Upper lobe of right lung (tissue), 1 donor: Measurements from ENCODE around the gene ASTN2. TPM values are rescaled to one million over a fixed set of nuclear protein-coding genes. Genes with fewer than 3 reads are reported as not detected.

Experiments used
- ATAC-seq: fragments of 200-7000 bp; cut with Tn5 transposase; one replicate; pipeline ENCODE4 v1.9.1; 2020; ENCODE audit warnings: mild to moderate bottlenecking, moderate library complexity
- DNase-seq: peaks from one replicate; pipeline ENCODE4 v3.0.0-alpha.2; 2020
- H3K27ac ChIP-seq: fragments of 200-600 bp; one replicate; pipeline ENCODE4 v1.8.0; 2022
- H3K27me3 ChIP-seq: fragments of 200-600 bp; one replicate; pipeline ENCODE4 v1.8.0; 2022; ENCODE audit warnings: mild to moderate bottlenecking
- H3K36me3 ChIP-seq: fragments of 200-600 bp; one replicate; pipeline ENCODE4 v1.8.0; 2022
- H3K4me1 ChIP-seq: fragments of 200-600 bp; one replicate; pipeline ENCODE4 v1.8.0; 2022
- H3K4me3 ChIP-seq: fragments of 200-600 bp; one replicate; pipeline ENCODE4 v1.8.0; 2022; ENCODE audit warnings: mild to moderate bottlenecking
- H3K9me3 ChIP-seq: fragments of 200-600 bp; one replicate; pipeline ENCODE4 v1.8.0; 2022
- intact Hi-C: fragments of 100-400 bp; cut with DNase I; formaldehyde crosslinking; loops from one replicate; pipeline ENCODE4 v1.11.0; 2022
- total RNA-seq: library from RNA; stranded (reverse); fragmentation: NEBNext Ultra II Directional; extraction: Animal tissue kit (Norgen Biotek cat#: 25700); gene quantifications from one replicate; pipeline ENCODE4 v1.2.1, GENCODE V29; 2021
- TF ChIP-seq, protein P1 (sequence below): fragments of 200-600 bp; IDR thresholded peaks from one replicate; pipeline ENCODE4 v1.8.0; 2022; ENCODE audit warnings: antibody characterized with exemption
- donor health status: DM: no; HTN: yes; CAD: no; lungs with severe emphysema.

The ASTN2 gene
- total RNA-seq, 1 donor from 2014 or later = 3.8 TPM

DNA sequence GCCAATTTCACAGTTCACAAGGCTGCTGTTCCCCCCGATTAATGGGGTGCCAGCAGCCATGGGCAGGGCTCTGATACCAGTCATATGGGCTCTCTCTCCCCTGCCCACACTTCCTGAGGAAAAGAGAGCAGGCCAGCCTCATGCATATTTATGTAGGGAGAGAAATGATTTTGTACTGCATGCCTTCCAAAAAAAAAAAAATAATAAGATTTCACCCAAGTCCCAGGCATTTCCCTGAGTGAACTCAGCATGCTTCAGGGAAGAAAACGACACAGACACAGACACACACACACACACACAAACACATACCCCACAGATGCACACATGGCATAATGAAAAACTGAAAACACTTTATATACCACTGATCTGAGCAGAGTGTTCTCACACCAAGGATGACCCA, 232.8 kb downstream of the ASTN2 start:
- no peak for ATAC-seq
- H3K4me3 ChIP-seq = no peak overlapping the region
- no peaks in the 10 kb centered on the region for H3K9me3 ChIP-seq
- no peaks in the 10 kb centered on the region for H3K36me3 ChIP-seq
- no peaks in the 10 kb centered on the region for H3K27me3 ChIP-seq
- H3K4me1 ChIP-seq = no peaks in the 10 kb centered on the region
- intact Hi-C loops = no loop called here
- DNase-seq = no peak
- TF ChIP-seq, protein P1, sequence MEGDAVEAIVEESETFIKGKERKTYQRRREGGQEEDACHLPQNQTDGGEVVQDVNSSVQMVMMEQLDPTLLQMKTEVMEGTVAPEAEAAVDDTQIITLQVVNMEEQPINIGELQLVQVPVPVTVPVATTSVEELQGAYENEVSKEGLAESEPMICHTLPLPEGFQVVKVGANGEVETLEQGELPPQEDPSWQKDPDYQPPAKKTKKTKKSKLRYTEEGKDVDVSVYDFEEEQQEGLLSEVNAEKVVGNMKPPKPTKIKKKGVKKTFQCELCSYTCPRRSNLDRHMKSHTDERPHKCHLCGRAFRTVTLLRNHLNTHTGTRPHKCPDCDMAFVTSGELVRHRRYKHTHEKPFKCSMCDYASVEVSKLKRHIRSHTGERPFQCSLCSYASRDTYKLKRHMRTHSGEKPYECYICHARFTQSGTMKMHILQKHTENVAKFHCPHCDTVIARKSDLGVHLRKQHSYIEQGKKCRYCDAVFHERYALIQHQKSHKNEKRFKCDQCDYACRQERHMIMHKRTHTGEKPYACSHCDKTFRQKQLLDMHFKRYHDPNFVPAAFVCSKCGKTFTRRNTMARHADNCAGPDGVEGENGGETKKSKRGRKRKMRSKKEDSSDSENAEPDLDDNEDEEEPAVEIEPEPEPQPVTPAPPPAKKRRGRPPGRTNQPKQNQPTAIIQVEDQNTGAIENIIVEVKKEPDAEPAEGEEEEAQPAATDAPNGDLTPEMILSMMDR = no peak
- no peak overlapping the region for H3K27ac ChIP-seq

DNA sequence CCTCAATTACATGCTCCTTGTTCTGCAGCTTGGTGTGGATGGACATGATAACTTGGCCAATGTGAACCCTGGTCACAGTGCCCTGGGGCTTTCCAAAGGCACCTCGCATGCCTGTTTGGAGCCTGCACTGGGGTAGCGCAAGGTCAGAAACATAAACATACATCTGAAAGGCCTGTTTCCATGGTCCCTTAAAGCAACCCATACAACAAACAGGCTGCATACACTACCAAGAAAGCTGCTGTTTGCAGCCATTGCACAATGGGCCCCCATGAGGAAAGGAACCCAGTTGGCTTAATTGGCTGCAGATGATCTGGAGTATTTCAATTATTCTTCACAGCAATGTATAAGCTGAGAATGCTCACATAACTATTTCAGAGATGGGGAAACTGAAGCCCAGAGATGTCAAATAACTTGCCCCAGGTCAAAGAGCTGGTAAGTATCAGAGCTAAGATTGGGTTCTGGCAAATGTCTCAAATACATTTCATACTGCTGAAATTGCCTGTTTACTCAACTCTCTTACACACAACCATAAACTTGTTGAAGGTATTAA, 233.9 kb downstream of the ASTN2 start:
- TF ChIP-seq, protein P1 = no peak
- H3K9me3 ChIP-seq = no peaks in the 10 kb centered on the region
- no peaks in the 10 kb centered on the region for H3K27me3 ChIP-seq
- ATAC-seq = no peak
- H3K27ac ChIP-seq = no peak overlapping the region
- no peak for DNase-seq
- no peaks in the 10 kb centered on the region for H3K36me3 ChIP-seq
- no peaks in the 10 kb centered on the region for H3K4me1 ChIP-seq
- intact Hi-C loops = no loop called here
- H3K4me3 ChIP-seq = no peak overlapping the region

DNA sequence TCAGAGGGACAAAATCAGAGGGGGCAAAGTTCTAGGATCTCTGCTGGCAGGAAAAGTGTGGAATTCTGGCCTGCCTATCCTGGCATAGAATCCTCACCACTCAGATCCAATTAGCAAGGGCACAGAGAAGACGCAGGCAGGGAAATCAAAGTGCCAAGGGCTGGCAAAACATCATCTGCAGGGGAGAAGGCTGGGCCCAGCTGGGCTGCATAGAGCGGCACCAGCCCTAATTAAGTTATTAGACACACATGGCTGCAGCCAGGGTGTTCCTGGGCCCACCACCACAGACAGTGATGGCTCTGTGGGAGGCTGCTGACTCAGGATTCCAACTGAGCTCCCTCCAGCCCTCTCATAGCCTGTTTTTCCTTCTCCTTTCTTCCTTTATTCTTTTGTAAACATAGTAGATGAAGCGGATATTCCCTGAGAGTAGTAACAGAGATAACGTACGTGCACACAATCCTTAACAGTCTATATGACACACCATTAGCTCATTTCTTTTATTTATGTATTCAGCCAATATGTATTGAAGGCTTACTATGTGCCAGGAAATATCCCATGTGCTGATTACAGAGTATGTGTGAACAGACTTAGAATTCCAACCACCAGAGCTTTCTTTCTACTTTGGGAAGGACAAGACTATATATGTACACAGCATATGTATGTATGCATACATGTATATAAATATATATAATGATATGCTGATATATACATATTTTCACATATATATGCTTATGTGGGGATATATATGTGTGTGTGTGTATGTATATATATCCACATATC, 236.1 kb downstream of the ASTN2 start:
- H3K9me3 ChIP-seq = no peaks in the 10 kb centered on the region
- intact Hi-C loops = no loop called here
- H3K27me3 ChIP-seq = no peaks in the 10 kb centered on the region
- no peaks in the 10 kb centered on the region for H3K36me3 ChIP-seq
- no peak for DNase-seq
- H3K4me1 ChIP-seq = no peaks in the 10 kb centered on the region
- H3K4me3 ChIP-seq = no peak overlapping the region
- TF ChIP-seq, protein P1 = no peak
- no peak overlapping the region for H3K27ac ChIP-seq
- ATAC-seq = no peak

DNA sequence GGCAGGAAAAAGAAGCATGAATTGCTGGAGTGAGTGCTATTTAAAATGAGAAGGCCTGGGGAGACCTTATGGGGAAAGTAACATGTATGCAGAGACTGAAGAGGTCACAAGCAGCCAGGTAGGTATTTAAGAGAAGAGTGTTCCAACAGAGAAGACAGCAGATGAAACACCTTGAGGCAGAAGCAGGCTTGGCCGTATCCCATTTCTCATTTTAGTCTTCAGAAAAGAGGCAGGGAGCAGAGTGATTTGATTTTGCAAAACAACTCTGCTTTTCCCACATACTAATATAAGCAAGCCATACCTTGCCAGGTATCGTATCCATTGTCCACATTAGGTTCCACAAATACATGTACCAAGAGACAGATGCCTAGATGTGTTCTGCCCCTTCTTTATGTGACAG, 244.3 kb downstream of the ASTN2 start:
- no peak overlapping the region for H3K4me3 ChIP-seq
- DNase-seq (no peak), ATAC-seq (no peak)
- H3K4me1 ChIP-seq = no peaks in the 10 kb centered on the region
- H3K36me3 ChIP-seq = no peaks in the 10 kb centered on the region
- intact Hi-C loops = no loop called here
- H3K9me3 ChIP-seq = no peaks in the 10 kb centered on the region
- no peaks in the 10 kb centered on the region for H3K27me3 ChIP-seq
- H3K27ac ChIP-seq = no peak overlapping the region
- TF ChIP-seq, protein P1 = no peak

DNA sequence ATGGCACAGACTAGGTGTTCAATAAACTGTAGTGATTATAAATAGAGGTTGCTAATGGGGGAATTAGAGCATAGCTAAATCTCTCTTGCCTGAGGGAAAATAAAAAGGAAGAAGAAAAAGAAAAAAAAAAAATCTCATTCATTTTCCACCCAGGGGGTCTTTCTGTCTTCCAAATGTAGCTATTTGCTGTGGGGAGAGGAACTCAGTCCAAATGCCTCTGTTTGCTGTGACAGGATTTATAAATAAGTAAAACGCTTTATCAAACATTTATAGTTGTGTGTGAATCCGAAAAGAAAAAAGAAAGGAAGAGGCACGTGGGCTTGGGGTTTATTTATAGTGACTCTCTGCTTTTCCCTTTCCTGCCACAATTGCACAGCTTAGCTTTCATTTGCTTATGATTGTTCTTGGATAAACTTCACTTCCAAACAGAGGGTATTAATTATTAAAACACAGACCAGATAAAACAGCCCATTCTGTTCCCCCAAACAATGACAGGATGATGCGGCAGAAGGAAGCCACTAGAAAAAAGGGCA, 245.7 kb downstream of the ASTN2 start:
- Histone ChIP-seq H3K4me3 (no peak overlapping the region), H3K4me1 (no peaks in the 10 kb centered on the region), H3K27ac (no peak overlapping the region), H3K36me3 (no peaks in the 10 kb centered on the region), H3K9me3 (no peaks in the 10 kb centered on the region), H3K27me3 (no peaks in the 10 kb centered on the region)
- ATAC-seq = no peak
- intact Hi-C loops = no loop called here
- DNase-seq = no peak
- TF ChIP-seq, protein P1 = no peak
